Measurements from ENCODE around the gene PRKN.

PRKN gene

DNA sequence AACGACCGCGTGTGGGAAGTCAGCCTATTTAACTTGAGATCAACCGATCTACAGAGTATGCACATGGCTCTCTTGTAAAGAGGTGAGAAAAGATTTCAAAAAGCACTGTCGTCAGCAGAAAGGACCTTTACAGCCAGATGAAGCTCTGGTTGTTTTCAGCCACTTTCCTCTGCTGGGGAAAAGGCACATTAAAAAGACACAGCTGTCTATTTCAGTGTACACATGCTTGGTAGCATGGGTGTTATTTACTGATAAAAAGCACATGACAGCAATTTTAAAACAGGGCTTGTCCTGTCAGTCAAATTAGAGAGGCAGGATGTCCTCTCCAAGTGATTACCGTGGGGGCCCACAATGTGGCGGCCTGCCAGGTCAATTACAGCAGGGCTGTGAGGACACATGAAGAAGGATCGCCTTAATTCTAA, 188.9 kb downstream of the PRKN start:
- DNase-seq (ENCODE audit: low read depth, low spot score) = no peak

DNA sequence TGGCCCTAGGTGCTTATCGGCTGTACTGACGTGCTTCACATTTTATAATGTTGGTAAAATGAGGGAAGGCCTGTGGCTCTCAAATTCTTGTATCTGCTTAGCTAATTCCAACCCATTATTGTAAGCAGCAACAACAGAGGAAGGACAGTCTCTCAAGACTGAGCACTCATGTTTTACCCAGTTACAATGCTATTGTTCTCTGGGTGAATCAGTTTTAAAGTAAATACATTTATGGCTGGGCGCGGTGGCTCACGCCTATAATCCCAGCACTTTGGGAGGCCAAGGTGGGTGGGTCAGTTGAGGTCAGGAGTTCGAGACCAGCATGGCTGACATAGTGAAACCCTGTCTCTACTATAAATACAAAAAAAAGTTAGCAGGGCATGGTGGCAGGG, 194.6 kb downstream of the PRKN start:
- DNase-seq (ENCODE audit: low read depth, low spot score) = peak; percentile 35

DNA sequence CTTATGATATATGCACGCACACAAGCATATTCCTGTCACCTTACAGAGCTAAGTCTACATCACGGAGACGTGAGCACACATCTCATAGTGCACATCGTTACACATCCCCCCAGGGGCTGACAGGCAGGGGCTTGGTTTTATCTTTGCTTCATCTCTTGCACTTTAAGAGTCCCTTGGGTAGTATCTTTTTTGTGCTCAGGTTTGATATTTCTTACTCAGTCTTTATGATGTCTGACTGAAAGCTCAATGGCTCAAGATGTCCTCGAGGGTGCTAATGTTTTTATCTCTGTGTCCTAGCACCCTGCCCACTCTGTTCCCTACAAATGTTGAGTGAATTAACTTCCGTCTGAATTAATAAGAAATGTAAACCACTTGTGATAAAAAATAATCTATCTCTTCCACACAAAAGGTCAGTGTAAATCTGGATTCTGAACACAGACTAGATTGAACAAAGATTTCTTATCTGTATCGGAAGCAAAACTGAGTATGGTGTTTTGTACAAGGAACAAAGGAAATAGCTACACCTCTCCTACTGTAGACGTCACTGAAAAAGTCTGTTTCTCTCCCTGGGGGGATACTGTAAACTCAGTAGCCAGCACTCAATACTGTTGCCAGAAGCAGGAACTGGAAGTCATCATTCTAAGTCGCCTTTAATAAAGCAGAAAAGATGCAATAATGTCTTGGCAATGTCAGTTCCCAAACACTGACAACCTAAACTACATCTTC, 195.1 kb downstream of the PRKN start:
- peak; percentile 33 for DNase-seq (ENCODE audit: low read depth, low spot score)

DNA sequence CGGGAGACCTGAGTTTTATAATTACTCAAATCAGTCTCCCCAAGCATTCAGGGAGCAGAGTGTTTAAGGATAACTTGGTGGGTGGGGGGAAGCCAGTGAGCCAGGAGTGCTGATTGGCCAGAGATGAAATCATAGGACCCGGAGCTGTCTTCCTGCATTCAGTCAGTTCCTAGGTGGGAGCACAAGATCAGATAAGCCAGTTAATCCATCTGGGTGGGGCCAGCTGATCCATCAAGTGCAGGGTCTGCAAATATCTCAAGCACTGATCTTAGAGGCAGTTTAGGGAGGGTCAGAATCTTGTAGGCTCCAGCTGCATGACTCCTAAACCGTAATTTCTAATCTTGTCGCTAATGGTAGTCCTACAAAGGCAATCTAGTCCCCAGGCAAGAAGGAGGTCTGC, 196.2 kb downstream of the PRKN start:
- DNase-seq (ENCODE audit: low read depth, low spot score) = peak; percentile 25

DNA sequence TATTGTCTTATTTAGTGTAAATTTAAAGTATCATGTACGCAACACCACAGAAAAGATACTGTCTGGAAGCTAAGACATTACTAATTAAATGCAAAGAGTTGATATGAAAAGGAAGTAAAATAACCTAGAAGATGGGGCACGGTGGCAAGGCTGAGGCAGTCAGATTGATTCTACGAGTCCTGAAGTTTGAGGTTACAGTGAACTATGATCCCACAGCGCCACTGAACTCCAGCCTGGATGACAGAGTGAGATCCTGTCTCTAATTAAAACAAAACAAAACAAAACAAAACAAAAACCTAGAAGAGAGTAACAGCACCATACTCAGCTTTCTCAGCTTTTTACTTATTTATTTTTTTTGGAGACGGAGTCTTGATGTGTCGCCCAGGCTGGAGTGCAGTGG, 199.0 kb downstream of the PRKN start:
- DNase-seq (ENCODE audit: low read depth, low spot score) = no peak

DNA sequence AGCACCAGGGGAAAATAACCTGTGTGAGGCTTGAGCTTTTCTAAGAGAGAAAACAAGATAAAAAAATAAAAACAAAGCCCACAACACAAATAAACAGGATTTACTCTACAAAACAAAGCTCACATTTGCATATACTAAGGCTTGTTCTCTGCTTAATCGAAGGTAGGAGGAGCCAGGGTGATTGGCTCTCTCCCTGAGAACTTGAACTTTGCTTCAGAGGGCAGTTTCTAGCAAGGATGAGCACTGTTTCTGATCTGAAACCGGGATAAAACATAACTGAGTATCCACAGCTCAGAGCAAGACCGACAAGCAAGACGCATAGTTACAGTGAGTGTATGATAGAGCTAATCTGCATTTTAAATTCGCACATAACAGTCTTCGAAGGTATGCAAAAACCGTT, 200.6 kb downstream of the PRKN start:
- DNase-seq (ENCODE audit: low read depth, low spot score) = no peak

DNA sequence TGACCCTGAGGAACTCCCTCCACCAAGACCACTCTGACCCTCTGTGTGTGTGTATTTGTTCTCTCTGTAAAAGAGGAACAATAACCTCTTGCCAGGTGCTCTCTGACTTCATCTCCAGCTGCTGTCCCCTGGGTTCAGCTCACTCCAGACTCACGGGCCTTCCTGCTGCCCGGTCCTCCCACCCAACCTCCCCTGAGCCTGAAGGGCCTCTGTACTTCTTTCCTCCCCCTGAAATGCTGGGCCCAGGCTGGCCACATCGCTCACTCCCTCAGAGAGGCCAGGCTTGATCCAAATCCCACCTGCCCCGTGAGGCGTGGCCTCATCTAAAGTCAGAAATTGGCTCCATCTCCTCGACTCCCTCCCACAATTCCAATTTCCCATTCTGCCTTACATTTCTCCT, 202.4 kb downstream of the PRKN start:
- DNase-seq (ENCODE audit: low read depth, low spot score) = no peak

DNA sequence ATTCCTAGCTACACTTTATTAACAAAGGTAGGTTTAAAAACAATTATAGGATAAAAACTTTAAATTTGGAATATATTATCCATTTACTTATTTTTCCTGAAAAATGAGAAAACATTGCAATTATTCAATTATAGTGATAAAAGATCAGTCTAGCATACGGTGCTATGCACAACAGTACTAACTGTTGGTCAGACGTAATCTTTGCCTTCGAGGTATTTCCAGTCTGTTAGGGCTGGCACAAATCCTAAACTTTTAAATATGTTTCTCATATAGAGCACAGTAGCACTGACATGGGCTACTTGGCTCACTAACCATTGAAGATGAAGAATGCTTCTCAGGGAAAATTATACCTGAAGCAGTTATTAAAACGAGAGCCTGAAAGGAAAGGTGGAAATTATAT, 214.8 kb downstream of the PRKN start:
- no peak for DNase-seq (ENCODE audit: low read depth, low spot score)

DNA sequence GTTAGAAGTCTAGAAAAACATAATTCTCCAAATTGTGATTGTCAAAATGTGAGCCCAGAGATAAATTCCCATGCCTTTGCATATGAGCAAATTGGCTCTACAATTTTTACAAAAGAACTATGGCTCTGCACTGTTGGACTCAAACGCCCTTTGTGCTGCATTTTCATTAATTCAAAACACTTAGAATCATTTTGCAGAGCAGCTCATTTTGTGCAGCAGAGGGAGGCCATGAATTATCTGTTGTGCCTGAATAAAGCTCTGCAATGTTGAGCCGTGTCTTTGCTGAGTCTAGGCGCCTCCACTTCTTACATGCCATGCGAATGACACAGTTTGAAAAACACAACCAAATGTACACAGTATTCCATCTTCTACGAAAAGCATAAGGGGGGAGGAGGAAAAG, 230.2 kb downstream of the PRKN start:
- no peak for DNase-seq (ENCODE audit: low read depth, low spot score)

DNA sequence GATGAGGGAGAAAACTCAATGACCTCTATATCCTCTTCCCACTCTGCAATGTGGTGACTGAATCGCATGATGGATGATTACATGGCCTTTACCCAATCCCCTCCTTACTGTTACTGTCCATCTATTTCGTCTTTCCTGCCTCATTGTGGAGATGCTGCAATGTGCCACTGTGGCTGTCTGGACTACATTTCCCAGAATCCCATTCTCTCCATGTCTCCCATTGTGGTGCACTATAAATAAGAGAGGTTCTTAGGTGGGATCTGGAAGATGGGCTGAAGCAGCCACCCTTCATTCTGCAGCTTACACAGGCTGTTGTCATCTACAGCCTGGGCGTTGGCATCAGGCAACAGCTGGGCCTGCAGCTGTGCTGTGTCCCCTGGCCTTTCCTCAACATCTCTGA, 233.6 kb downstream of the PRKN start:
- no peak for DNase-seq (ENCODE audit: low read depth, low spot score)

DNA sequence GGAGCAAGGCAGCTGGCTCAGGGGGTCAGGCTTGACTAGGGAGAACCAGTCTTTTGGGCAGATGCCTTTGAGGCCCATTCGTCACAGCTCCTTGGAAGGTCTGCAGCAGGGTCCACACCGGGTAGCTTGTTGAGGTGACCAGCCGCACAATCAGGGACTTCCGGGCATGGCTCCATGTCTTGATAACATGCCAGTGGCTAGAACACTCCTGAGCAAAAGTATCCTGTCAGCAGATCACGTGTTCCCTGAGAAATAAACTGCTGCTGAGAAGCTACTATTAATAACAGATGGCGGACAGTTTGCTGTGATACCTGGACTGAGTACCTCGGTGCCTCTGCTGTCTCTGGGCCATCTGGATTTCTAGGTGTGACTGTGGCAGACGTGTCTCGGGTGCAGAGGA, 235.9 kb downstream of the PRKN start:
- no peak for DNase-seq (ENCODE audit: low read depth, low spot score)

DNA sequence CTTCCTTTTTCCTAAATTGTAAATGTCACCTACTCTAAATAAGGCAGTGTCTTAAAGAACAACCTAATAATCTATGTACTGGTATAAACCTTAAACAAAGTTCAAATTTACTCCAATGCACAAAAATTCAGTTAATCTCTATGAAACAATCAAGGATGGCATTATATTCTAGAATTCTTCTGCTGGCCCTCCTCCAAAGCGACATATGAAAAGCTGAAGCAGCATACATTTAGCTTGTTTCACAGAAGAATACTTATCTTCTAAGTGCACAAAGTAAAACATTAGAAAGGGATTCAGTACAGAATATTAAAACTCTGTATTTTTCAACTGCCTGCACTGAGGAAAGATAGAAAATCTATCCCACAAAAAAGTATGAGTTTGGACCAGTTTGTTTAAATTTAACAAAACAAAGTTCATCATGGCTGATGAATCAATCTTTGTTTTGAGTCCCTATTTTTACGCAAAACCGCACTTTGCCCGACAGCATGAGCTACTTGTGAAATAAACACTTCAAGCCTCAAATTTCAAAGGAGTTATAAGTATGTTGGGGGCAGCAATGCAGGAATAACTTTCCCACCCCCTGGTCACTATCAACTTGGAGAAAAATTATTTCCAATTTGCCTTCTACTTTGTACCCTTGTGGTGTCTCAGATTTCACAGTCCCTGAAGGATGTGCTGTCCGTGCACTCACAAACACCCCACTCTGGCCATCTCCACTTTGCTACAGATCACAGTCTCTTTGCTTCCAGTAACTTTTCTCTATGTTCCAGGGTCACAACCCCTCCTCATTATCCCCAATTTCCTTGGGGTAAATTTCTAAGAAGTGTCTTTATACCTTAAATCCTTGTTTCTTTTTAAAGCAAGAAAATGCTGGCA, 238.2 kb downstream of the PRKN start:
- no peak for DNase-seq (ENCODE audit: low read depth, low spot score)

DNA sequence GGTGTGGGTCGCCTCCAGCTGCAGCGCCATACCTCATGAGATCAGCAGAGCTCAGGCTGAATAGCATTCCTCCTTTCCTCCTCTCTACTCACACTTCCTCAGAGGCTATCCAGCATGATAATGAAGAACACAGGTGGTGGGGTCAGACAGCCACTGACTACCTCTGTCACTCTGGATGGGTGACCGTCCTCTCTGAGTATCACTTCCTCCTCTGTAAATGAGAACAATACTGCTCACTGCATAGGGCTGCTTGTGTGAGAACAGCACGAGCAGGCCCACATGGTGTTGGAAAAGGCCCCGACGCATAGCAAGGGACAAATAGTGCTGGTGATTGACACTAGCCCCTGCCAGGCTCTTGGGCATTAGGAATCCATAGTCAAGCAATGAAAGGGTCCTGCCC, 239.1 kb downstream of the PRKN start:
- DNase-seq (ENCODE audit: low read depth, low spot score) = no peak

DNA sequence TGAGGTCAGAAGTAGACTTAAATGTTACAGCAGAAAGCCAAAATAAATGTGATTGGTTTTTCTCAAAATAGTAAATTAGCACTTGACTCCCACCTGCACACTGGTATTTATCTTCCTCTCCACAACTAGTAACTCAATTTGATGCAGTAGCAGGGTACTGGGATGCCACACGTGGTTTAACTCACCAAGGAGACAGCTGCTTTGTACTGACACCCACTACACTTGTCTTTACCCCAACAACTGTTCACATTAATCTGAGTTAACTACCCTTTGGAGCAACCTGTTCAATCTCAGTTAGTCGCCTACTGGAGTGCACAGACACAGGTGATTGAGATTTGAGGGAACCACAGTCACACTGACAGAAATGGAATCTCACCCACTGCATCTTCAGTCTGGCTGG, 242.1 kb downstream of the PRKN start:
- DNase-seq (ENCODE audit: low read depth, low spot score) = no peak

DNA sequence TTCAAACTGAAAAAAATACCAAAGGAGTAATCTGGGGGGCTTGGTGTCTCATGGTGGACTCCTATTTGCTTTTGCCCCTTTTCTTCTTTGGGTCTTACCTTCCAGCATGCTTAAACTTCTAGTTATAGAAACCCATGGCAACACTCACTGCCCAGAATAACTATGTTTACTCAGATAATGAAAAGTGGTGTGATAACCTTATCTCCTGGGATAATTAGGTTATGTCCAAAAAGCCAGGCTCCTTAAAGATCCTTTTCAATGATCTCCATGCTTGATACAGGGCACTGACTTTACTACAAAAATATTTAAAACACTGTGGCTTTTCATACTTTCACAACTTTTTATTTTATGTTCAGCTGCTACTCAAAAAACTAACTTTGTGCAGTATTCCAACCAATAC, 245.6 kb downstream of the PRKN start:
- DNase-seq (ENCODE audit: low read depth, low spot score) = no peak

DNA sequence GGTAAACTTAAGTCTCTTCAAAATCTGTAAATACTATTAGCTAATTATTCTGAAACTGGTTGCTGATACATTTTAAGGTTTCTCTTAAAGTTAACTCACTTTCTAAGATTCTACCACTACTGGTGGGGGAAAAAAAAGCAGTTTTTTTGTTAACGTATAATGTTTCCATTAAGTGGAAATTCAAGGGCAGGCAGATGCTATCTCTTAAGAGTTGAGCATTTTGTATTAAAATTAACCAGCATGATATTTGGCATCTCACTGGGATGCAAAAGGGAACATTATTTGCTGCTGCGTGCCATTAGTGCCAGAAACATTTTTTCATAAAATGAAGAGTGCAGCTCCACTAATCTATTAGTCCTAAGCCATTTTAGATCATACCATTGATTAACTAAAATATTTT, 246.2 kb downstream of the PRKN start:
- no peak for DNase-seq (ENCODE audit: low read depth, low spot score)

DNA sequence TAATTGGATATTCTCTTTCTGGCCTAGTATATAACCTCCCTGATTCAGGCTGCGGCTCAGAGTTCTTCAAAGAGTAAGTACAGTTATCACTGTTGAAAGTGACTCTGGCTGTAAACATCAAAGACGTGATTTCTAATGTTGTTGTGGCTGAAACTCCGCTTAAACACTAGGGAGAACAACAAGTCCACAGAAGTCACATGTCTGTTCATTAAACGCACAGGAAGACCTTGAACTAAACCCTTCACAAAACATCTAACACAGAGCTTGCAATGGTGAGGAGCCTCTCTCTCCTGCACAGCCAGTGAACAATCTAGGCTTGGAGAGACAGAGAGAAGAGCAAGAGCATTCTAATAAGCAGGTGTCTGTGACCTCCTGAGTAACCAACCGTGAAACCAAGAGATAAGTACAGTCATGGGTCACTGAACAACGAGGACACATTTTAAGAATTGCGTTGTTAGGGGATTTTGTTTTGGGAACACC, 249.3 kb downstream of the PRKN start:
- no peak for DNase-seq (ENCODE audit: low read depth, low spot score)

DNA sequence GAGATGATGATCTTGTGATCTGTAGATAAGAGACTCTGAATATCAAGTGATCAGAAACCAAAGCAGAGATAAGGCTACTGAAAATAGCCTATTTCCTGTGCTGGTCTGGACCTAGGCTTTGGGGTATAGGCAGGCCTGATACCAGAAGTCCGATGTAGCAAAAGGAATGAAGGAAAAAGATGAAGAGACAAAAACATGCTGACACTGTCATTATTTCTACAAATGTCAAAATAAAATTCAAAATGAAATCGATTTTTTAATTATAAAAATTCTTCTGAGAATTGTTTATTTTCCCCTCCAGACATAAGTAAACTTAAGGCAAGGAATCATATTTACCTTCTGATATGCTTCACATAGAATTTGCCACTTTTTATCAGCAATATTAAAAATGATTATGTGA, 252.8 kb downstream of the PRKN start:
- no peak for DNase-seq (ENCODE audit: low read depth, low spot score)

DNA sequence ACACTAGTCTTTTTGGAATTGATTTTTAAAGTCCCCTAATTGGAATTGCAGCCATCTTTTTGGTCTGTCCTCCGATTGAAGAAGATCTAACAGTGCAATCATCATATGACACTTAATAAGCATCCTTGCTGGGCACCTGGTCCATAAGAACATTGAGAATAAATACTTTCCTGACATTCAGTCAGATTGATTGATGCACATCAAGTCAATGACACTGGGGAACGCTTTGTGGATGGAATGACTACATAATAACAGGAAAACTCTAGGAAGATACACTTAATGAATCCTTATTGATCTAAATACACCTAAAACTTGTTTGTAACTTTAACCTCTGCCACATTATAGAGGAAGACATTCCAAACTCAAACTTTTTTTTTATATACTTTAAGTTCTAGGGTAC, 255.7 kb downstream of the PRKN start:
- DNase-seq (ENCODE audit: low read depth, low spot score) = no peak

DNA sequence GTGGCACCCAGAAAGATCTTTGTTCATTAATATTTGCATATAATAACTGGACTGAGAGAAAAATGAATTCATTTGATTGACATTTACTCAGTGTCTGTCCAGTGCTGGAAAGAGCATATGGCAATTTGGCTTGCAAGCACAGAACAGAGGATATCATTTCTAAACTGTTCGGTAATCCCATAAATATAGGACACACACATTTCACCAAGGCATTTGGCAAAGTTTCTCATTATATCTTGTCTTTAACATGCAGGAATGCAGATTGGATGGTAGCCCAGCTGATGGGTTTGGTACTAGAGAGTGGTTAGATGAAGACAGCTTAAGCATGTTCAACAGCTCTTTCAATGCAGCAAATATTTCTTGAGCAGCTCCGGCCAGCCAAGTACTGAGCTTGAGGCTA, 259.2 kb downstream of the PRKN start:
- no peak for DNase-seq (ENCODE audit: low read depth, low spot score)

DNA sequence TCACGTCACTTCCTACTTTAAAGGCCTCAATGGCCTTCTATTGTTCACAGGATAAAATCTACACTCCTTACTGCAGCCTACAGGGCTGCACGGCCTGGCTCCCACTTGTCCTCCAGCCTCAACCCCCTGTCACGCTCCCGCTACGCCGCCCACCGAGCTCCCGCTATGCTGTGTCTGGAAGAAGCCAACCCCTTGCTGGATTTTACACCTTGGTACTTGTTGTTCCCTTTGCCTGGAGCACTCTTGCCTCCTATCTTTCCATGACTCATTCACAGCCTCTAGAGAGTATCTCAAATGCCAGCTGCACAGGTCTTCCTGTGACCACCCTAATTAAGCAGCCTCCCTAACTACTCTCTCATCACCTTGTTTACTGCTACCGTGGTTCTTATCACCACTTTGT, 259.9 kb downstream of the PRKN start:
- DNase-seq (ENCODE audit: low read depth, low spot score) = peak; percentile 47

DNA sequence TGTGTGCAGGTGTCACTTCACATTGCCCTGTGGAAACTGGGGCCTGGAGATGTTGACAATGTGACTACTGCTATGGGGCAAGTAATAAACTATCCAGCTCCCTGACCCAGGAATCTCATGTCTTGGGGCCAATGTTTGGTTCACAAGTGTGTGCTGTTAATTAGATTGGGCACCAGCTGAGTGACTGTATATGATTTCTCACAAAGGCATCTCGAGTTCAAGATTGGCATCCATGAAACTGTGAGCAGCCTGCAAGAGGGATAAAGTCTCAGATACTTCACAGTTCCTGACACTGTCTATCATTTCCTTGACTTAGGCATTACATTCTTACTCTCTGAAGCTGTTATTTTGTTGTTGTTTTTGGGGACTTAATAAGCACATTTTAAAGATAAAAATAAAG, 264.0 kb downstream of the PRKN start:
- no peak for DNase-seq (ENCODE audit: low read depth, low spot score)

DNA sequence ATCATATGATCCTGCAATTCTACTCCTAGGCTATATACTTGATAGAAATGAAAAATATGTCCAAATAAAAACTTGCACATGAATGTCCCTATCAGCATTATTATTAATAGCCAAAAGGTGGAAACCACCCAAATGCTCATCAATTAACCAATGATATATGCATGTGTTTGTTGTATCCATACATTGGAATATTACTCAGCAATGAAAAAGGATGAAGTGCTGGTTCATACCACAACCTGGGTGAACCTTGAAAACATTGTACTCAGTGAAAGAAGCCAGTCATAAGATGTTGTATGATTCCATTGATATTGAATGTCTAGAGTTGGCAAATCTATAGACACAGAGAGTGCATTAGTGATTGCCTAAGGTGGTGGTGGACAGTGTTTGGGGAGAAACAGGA, 267.6 kb downstream of the PRKN start:
- no peak for DNase-seq (ENCODE audit: low read depth, low spot score)

Data from ELF-1 (cell line).